ENCODE data around the gene RIF1.

RIF1 gene

GRCh38 chr2:151423760-151424159 is 14.1 kb downstream of the RIF1 start:
- DNase-seq: no peak

GRCh38 chr2:151437630-151438029 is 27.9 kb downstream of the RIF1 start:
- no peak for DNase-seq

- no peak for DNase-seq
These were observed 28.8 kb downstream of the RIF1 start for GRCh38 chr2:151438506-151438905.

GRCh38 chr2:151439127-151439526 is 29.4 kb downstream of the RIF1 start:
- no peak for DNase-seq

GRCh38 chr2:151459358-151459757 is 49.7 kb downstream of the RIF1 start:
- no peak for DNase-seq

GRCh38 chr2:151465771-151466170 is 56.1 kb downstream of the RIF1 start:
- DNase-seq: no peak

- DNase-seq: no peak
These were observed 60.9 kb downstream of the RIF1 start for GRCh38 chr2:151470556-151470955.

- DNase-seq: no peak
These were observed 63.3 kb downstream of the RIF1 start for GRCh38 chr2:151472966-151473365.

- DNase-seq: no peak
These were observed 65.4 kb downstream of the RIF1 start for GRCh38 chr2:151475071-151475470.

GRCh38 chr2:151476287-151476686 is 66.6 kb downstream of the RIF1 start:
- DNase-seq: no peak

GRCh38 chr2:151478011-151478410 is 68.3 kb downstream of the RIF1 start:
- no peak for DNase-seq

GRCh38 chr2:151481744-151482143 is 72.0 kb downstream of the RIF1 start:
- DNase-seq: no peak

- DNase-seq: no peak
These were observed 72.5 kb downstream of the RIF1 start for GRCh38 chr2:151482171-151482725.

GRCh38 chr2:151483546-151483945 is 73.8 kb downstream of the RIF1 start:
- no peak for DNase-seq

- no peak for DNase-seq
These were observed 74.4 kb downstream of the RIF1 start for GRCh38 chr2:151484100-151484499.

GRCh38 chr2:151486053-151486452 is 76.4 kb downstream of the RIF1 start:
- DNase-seq: no peak

GRCh38 chr2:151490276-151490675 is 80.6 kb downstream of the RIF1 start:
- DNase-seq: no peak

- DNase-seq: no peak
These were observed 81.8 kb downstream of the RIF1 start for GRCh38 chr2:151491496-151491895.

- no peak for DNase-seq
These were observed 88.5 kb downstream of the RIF1 start for GRCh38 chr2:151498178-151498577.

GRCh38 chr2:151506170-151506569 is 96.5 kb downstream of the RIF1 start:
- no peak for DNase-seq

- no peak for DNase-seq
These were observed 98.8 kb downstream of the RIF1 start for GRCh38 chr2:151508519-151508918.

GRCh38 chr2:151518802-151519201 is 109.1 kb downstream of the RIF1 start:
- DNase-seq: no peak

- no peak for DNase-seq
These were observed 111.3 kb downstream of the RIF1 start for GRCh38 chr2:151520976-151521375.

GRCh38 chr2:151522556-151522955 is 112.9 kb downstream of the RIF1 start:
- DNase-seq: no peak

- no peak for DNase-seq
These were observed 114.1 kb downstream of the RIF1 start for GRCh38 chr2:151523850-151524249.
